DOHH2 (cell line): Measurements from ENCODE around the gene SLC27A5.

Source experiments
- CTCF ChIP-seq: fragments of 200-600 bp; sonication (generic); IDR thresholded peaks from one replicate; pipeline ENCODE4 v1.5.1; 2014; ENCODE audit warnings: antibody characterized with exemption, mild to moderate bottlenecking, low read depth, low read length; ENCODE audit not compliant: poor library complexity, severe bottlenecking
- EZH2phosphoT487 ChIP-seq: fragments of 200-600 bp; sonication (generic); IDR thresholded peaks from 2 replicates; pipeline ENCODE4 v1.6.1; 2017; ENCODE audit warnings: borderline replicate concordance, mild to moderate bottlenecking, antibody characterized with exemption, low read length, moderate library complexity, mixed read lengths

GRCh38 chr19:58477871-58478270, 33.9 kb downstream of the SLC27A5 start:
- TF ChIP-seq CTCF (no peak), EZH2phosphoT487 (no peak)
